H9 (cell line): ENCODE measurements around the gene RNF175. TPM values are rescaled to one million over a fixed set of nuclear protein-coding genes. Genes with fewer than 3 reads are reported as not detected.

Experiments used
- DNase-seq: peaks from one replicate; pipeline ENCODE4 v3.0.0-alpha.2; 2017
- H2AFZ ChIP-seq: one replicate; pipeline ENCODE4 v1.6.1; 2013; ENCODE audit warnings: mild to moderate bottlenecking, low read length, control low read depth, moderate library complexity
- H2AK5ac ChIP-seq: 2 replicates; pipeline ENCODE4 v1.6.1; 2013; ENCODE audit warnings: low read length, control low read depth, mixed read lengths; ENCODE audit not compliant: insufficient read length
- H2BK120ac ChIP-seq: one replicate; pipeline ENCODE4 v1.6.1; 2013; ENCODE audit warnings: low read depth, mild to moderate bottlenecking, low read length, control low read depth, inconsistent platforms; ENCODE audit not compliant: poor library complexity, severe bottlenecking
- H2BK12ac ChIP-seq: 2 replicates; pipeline ENCODE4 v1.6.1; 2013; ENCODE audit warnings: low read length, control low read depth, mixed read lengths, low read depth; ENCODE audit not compliant: insufficient read length
- H2BK15ac ChIP-seq: 2 replicates; pipeline ENCODE4 v1.6.1; 2013; ENCODE audit warnings: low read depth, low read length, control low read depth
- H2BK20ac ChIP-seq: one replicate; pipeline ENCODE4 v1.6.1; 2013; ENCODE audit warnings: low read depth, mild to moderate bottlenecking, low read length, control low read depth, inconsistent platforms; ENCODE audit not compliant: poor library complexity, severe bottlenecking
- H2BK5ac ChIP-seq: 2 replicates; pipeline ENCODE4 v1.6.1; 2013; ENCODE audit warnings: low read length, control low read depth, mixed read lengths; ENCODE audit not compliant: insufficient read length
- H3K14ac ChIP-seq: 2 replicates; pipeline ENCODE4 v1.6.1; 2013; ENCODE audit warnings: low read length, control low read depth; ENCODE audit not compliant: insufficient read depth
- H3K18ac ChIP-seq: 2 replicates; pipeline ENCODE4 v1.6.1; 2013; ENCODE audit warnings: low read depth, mild to moderate bottlenecking, mixed read lengths, low read length, control low read depth; ENCODE audit not compliant: insufficient read length
- H3K23ac ChIP-seq: 2 replicates; pipeline ENCODE4 v1.6.1; 2013; ENCODE audit warnings: low read length, control low read depth, mixed read lengths, low read depth; ENCODE audit not compliant: insufficient read length
- H3K23me2 ChIP-seq: 2 replicates; pipeline ENCODE4 v1.6.1; 2013; ENCODE audit warnings: low read depth, mild to moderate bottlenecking, mixed read lengths, low read length, control low read depth; ENCODE audit not compliant: insufficient read length, poor library complexity, severe bottlenecking
- H3K27ac ChIP-seq: 2 replicates; pipeline ENCODE4 v1.5.1; 2013; ENCODE audit warnings: low read length, control low read depth, mixed read lengths, low read depth; ENCODE audit not compliant: insufficient read length
- H3K27me3 ChIP-seq: 2 replicates; pipeline ENCODE4 v1.6.1; 2013; ENCODE audit warnings: low read length, control low read depth, inconsistent platforms; ENCODE audit not compliant: insufficient read depth
- H3K4ac ChIP-seq: 2 replicates; pipeline ENCODE4 v1.6.1; 2013; ENCODE audit warnings: low read depth, mild to moderate bottlenecking, control low read depth, inconsistent platforms, low read length, moderate library complexity
- H3K4me1 ChIP-seq: 2 replicates; pipeline ENCODE4 v1.6.1; 2013; ENCODE audit warnings: low read length, control low read depth, inconsistent platforms; ENCODE audit not compliant: insufficient read depth
- H3K4me2 ChIP-seq: 2 replicates; pipeline ENCODE4 v1.6.1; 2013; ENCODE audit warnings: low read length, control low read depth, mixed read lengths; ENCODE audit not compliant: insufficient read length, insufficient read depth
- H3K56ac ChIP-seq: 2 replicates; pipeline ENCODE4 v1.6.1; 2013; ENCODE audit warnings: low read depth, mild to moderate bottlenecking, mixed read lengths, low read length, control low read depth; ENCODE audit not compliant: insufficient read length
- H3K79me1 ChIP-seq: 2 replicates; pipeline ENCODE4 v1.6.1; 2013; ENCODE audit warnings: low read depth, mild to moderate bottlenecking, moderate library complexity, low read length, control low read depth, inconsistent platforms; ENCODE audit not compliant: insufficient read depth, poor library complexity, severe bottlenecking
- H3K79me2 ChIP-seq: 2 replicates; pipeline ENCODE4 v1.6.1; 2013; ENCODE audit warnings: low read length, control low read depth, inconsistent platforms; ENCODE audit not compliant: insufficient read depth
- H3K9ac ChIP-seq: 2 replicates; pipeline ENCODE4 v1.6.1; 2013; ENCODE audit warnings: low read length, control low read depth, mixed read lengths; ENCODE audit not compliant: insufficient read length; ENCODE audit errors: extremely low read depth
- H3K9me3 ChIP-seq: one replicate; pipeline ENCODE4 v1.6.1; 2013; ENCODE audit warnings: low read depth, low read length, inconsistent platforms; ENCODE audit not compliant: control insufficient read depth
- H3T11ph ChIP-seq: one replicate; pipeline ENCODE4 v1.6.1; 2013; ENCODE audit warnings: mild to moderate bottlenecking, low read length, control low read depth, inconsistent platforms
- H4K20me1 ChIP-seq: one replicate; pipeline ENCODE4 v1.6.1; 2013; ENCODE audit not compliant: control insufficient read depth, insufficient read length, insufficient read depth
- H4K5ac ChIP-seq: 2 replicates; pipeline ENCODE4 v1.6.1; 2013; ENCODE audit warnings: low read depth, mild to moderate bottlenecking, mixed read lengths, low read length, control low read depth; ENCODE audit not compliant: insufficient read length
- H4K8ac ChIP-seq: replicated peaks from 2 replicates; pipeline ENCODE4 v1.6.1; 2013; ENCODE audit warnings: low read length, control low read depth, mixed read lengths, low read depth; ENCODE audit not compliant: insufficient read length
- H4K91ac ChIP-seq: 2 replicates; pipeline ENCODE4 v1.6.1; 2013; ENCODE audit warnings: low read depth, mild to moderate bottlenecking, moderate library complexity, mixed read lengths, low read length, control low read depth; ENCODE audit not compliant: insufficient read length
- H3K27ac Mint-ChIP-seq, 3 experiments: 2 replicates in 2 of 3; 3 replicates in 1 of 3; pipeline ENCODE4 v1.8.0; 2020 to 2021; ENCODE audit warnings: mixed read lengths in 3 of 3, mild to moderate bottlenecking in 1 of 3, moderate library complexity in 1 of 3
- H3K27me3 Mint-ChIP-seq: 2 replicates; pipeline ENCODE4 v1.8.0; 2021; ENCODE audit warnings: low read depth, mild to moderate bottlenecking, moderate library complexity, mixed read lengths
- H3K36me3 Mint-ChIP-seq, 3 experiments: 2 replicates in 2 of 3; 3 replicates in 1 of 3; pipeline ENCODE4 v1.8.0; 2020 to 2021; ENCODE audit warnings: low read depth in 3 of 3, mixed read lengths in 3 of 3; ENCODE audit not compliant: insufficient read depth in 1 of 3
- H3K4me1 Mint-ChIP-seq, 2 experiments: 2 replicates each; pipeline ENCODE4 v1.8.0; 2020; ENCODE audit warnings: mixed read lengths in 2 of 2
- H3K4me3 Mint-ChIP-seq, 2 experiments: 2 replicates in 1 of 2; 3 replicates in 1 of 2; pipeline ENCODE4 v1.8.0; 2020 to 2021; ENCODE audit warnings: mild to moderate bottlenecking in 2 of 2, mixed read lengths in 2 of 2, moderate library complexity in 1 of 2
- H3K9me3 Mint-ChIP-seq, 2 experiments: 2 replicates in 1 of 2; 3 replicates in 1 of 2; pipeline ENCODE4 v1.8.0; 2020; ENCODE audit warnings: mild to moderate bottlenecking in 2 of 2, mixed read lengths in 2 of 2, moderate library complexity in 1 of 2
- WGBS: extraction: QIAGEN DNeasy Blood & Tissue Kit; methylation state at CpG from one replicate; pipeline ENCODE4 v1.1.7; 2013; ENCODE audit warnings: missing lambda C conversion rate, low lambda C conversion rate, mixed read lengths; ENCODE audit not compliant: insufficient read length; ENCODE audit errors: extremely low coverage; 5-methylcytosine and 5-hydroxymethylcytosine counted together
- total RNA-seq: library from RNA; stranded (reverse); gene quantifications from 2 replicates; pipeline ENCODE4 v1.2.1, GENCODE V29; 2021
- TF ChIP-seq, protein P1 (sequence below): fragments of 200-600 bp; sonication (generic); conservative IDR thresholded peaks from 3 replicates; pipeline ENCODE4 v1.8.0; 2021; ENCODE audit warnings: antibody characterized with exemption, mild to moderate bottlenecking

Gene RNF175
- total RNA-seq, 1 experiment from 2014 or later: 4.3 TPM

DNA sequence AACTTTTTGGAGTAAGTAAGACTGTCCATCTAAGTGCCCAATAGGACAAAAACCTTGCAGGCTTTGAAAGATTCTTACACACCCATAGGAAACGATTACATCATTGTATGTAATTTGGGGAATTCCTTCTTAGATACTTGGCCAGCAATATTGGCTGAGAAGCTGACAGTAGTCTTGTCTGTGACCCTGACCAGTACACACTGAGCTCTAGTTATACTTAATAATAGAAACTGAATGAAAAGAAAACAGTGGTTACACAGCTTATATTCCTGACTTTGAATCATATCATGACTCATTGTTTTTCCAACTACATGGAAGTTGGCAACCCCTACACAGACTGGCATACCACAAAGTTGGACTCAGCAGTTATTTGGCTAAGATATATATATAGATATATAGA lies 82.8 kb downstream of the RNF175 start:
- no CpG with 5 or more reads among the region's 1 CpG for WGBS
- Histone ChIP-seq H2BK120ac (no peak overlapping the region), H3K14ac (no peak overlapping the region), H2BK20ac (no peak overlapping the region), H3K27me3 (no peaks in the 10 kb centered on the region), H4K91ac (no peak overlapping the region), H3K4ac (no peak overlapping the region), H3K79me2 (no peaks in the 10 kb centered on the region), H3K23ac (no peak overlapping the region), H3K27ac (no peak overlapping the region), H2BK5ac (no peak overlapping the region), H4K5ac (no peak overlapping the region), H3K56ac (no peak overlapping the region), H2BK12ac (no peak overlapping the region), H3K4me1 (no peaks in the 10 kb centered on the region), H3K4me2 (no peak overlapping the region), H3K23me2 (no peaks in the 10 kb centered on the region), H2AK5ac (no peak overlapping the region), H2AFZ (no peak overlapping the region), H4K20me1 (no peaks in the 10 kb centered on the region), H3K9ac (no peak overlapping the region), H2BK15ac (no peak overlapping the region), H3T11ph (no peak overlapping the region), H3K18ac (no peak overlapping the region), H4K8ac (no peak overlapping the region), H3K79me1 (no peaks in the 10 kb centered on the region), H3K9me3 (no peaks in the 10 kb centered on the region)
- no peak overlapping the region for H3K4me3 Mint-ChIP-seq
- H3K36me3 Mint-ChIP-seq: no peaks in the 10 kb centered on the region
- H3K27me3 Mint-ChIP-seq: peaks cover 29% of the 10 kb centered on the region
- TF ChIP-seq, protein P1, sequence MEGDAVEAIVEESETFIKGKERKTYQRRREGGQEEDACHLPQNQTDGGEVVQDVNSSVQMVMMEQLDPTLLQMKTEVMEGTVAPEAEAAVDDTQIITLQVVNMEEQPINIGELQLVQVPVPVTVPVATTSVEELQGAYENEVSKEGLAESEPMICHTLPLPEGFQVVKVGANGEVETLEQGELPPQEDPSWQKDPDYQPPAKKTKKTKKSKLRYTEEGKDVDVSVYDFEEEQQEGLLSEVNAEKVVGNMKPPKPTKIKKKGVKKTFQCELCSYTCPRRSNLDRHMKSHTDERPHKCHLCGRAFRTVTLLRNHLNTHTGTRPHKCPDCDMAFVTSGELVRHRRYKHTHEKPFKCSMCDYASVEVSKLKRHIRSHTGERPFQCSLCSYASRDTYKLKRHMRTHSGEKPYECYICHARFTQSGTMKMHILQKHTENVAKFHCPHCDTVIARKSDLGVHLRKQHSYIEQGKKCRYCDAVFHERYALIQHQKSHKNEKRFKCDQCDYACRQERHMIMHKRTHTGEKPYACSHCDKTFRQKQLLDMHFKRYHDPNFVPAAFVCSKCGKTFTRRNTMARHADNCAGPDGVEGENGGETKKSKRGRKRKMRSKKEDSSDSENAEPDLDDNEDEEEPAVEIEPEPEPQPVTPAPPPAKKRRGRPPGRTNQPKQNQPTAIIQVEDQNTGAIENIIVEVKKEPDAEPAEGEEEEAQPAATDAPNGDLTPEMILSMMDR: no peak
- H3K27ac Mint-ChIP-seq: no peak overlapping the region
- H3K4me1 Mint-ChIP-seq: no peaks in the 10 kb centered on the region
- no peak for DNase-seq
- H3K9me3 Mint-ChIP-seq: no peaks in the 10 kb centered on the region; a peak in 2 of 5 replicates
